GM19372 (cell line): ENCODE data around the gene PRAC1.
"Not testable (repeated sequence)": the region's sequence is repeated elsewhere in the genome, so short reads cannot be mapped to it uniquely, and the experiment has no call there.

ENCODE experiments used
- ATAC-seq: cut with Tn5 transposase; IDR thresholded peaks from one replicate; pipeline ENCODE4 v1.9.1; 2021; ENCODE audit warnings: mild to moderate bottlenecking, low read depth, moderate library complexity; ENCODE audit not compliant: unreplicated experiment

Gene PRAC1

GRCh38 chr17:48727415-48728175 is 5.3 kb upstream of the PRAC1 start:
- ATAC-seq: no peak

- ATAC-seq: no peak
Observed at GRCh38 chr17:48726916-48727286, 4.6 kb upstream of the PRAC1 start.

GRCh38 chr17:48726114-48726915 is 4.0 kb upstream of the PRAC1 start:
- no peak for ATAC-seq

GRCh38 chr17:48725288-48726064 is 3.2 kb upstream of the PRAC1 start:
- no peak for ATAC-seq

GRCh38 chr17:48725004-48725287 is 2.6 kb upstream of the PRAC1 start:
- ATAC-seq: no peak

GRCh38 chr17:48724251-48725003 is 2.1 kb upstream of the PRAC1 start:
- ATAC-seq: no peak

GRCh38 chr17:48723423-48724250 is 1.3 kb upstream of the PRAC1 start:
- no peak for ATAC-seq

GRCh38 chr17:48722915-48723422 is 651 bp upstream of the PRAC1 start, which contains the start of gene PRAC2:
TSS of gene PRAC2 (plus strand) at chr17:48723185. CDS start at chr17:48724411, 1,226 bp downstream.
- ATAC-seq: no peak

- ATAC-seq: no peak
Observed at GRCh38 chr17:48721009-48721402, 1.3 kb downstream of the PRAC1 start.

GRCh38 chr17:48720266-48721008 is 1.9 kb downstream of the PRAC1 start:
- ATAC-seq: no peak

GRCh38 chr17:48719642-48720265 is 2.6 kb downstream of the PRAC1 start:
- ATAC-seq: no peak

- ATAC-seq: no peak
Observed at GRCh38 chr17:48718761-48719641, 3.3 kb downstream of the PRAC1 start.

GRCh38 chr17:48718227-48718760 is 4.0 kb downstream of the PRAC1 start:
- ATAC-seq: no peak

GRCh38 chr17:48717367-48718226 is 4.7 kb downstream of the PRAC1 start:
- no peak for ATAC-seq

- ATAC-seq: not testable (repeated sequence)
Observed at GRCh38 chr17:48716549-48716948, 5.8 kb downstream of the PRAC1 start.
